ENCODE data around the gene DCTN3.

GRCh38 chr9:34658461-34658860 is 38.2 kb upstream of the DCTN3 start:
- no peak for TF ChIP-seq CTCF (conservative IDR thresholded peaks at IDR 0.05; ENCODE audit: low read depth, low read length)
- no peak for TF ChIP-seq MXI1 (IDR thresholded peaks at IDR 0.05; ENCODE audit: borderline replicate concordance, low read depth, low read length)
- TF ChIP-seq RAD21 (IDR thresholded peaks at IDR 0.05; ENCODE audit: low read length): no peak
- TF ChIP-seq RCOR1 (IDR thresholded peaks at IDR 0.05; ENCODE audit: insufficient replicate concordance, low read length): no peak
- no peak for TF ChIP-seq ELK1 (IDR thresholded peaks at IDR 0.05; ENCODE audit: borderline replicate concordance, low read depth, low read length)
- no peak for TF ChIP-seq CEBPB (IDR thresholded peaks at IDR 0.05; ENCODE audit: low read depth, low read length)
- TF ChIP-seq SMC3 (IDR thresholded peaks at IDR 0.05; ENCODE audit: low read depth, low read length): no peak
- TF ChIP-seq POLR2A (IDR thresholded peaks at IDR 0.05; ENCODE audit: low read depth, low read length): no peak
- TF ChIP-seq CHD1 (IDR thresholded peaks at IDR 0.05; ENCODE audit: low read depth, low read length): no peak
- no peak for TF ChIP-seq USF2 (IDR thresholded peaks at IDR 0.05; ENCODE audit: low read depth, low read length)

All from IMR-90 (cell line).